ENCODE results near the gene KRT14. TPM values are rescaled to one million over a fixed set of nuclear protein-coding genes. Genes with fewer than 3 reads are reported as not detected.

KRT14 gene
- total and polyA plus RNA-seq, 2 experiments from 2014 or later = not detected

GRCh38 chr17:41614098-41614497, 27.4 kb upstream of the KRT14 start (continued):
- no peak for TF ChIP-seq EZH2phosphoT487 (IDR thresholded peaks at IDR 0.05; ENCODE audit: unreplicated experiment)
- no peak for TF ChIP-seq CTCF (conservative IDR thresholded peaks at IDR 0.05; ENCODE audit: low read depth in 2 of 2)
- no peak for TF ChIP-seq ZNF462 (CRISPR knock-in tag; IDR thresholded peaks at IDR 0.05)
- TF ChIP-seq ZNF331 (CRISPR knock-in tag; IDR thresholded peaks at IDR 0.05; ENCODE audit: low read depth) = no peak
- no peak for TF ChIP-seq STAT1 (IDR thresholded peaks at IDR 0.05; ENCODE audit: unreplicated experiment)

GRCh38 chr17:41613277-41614082, 26.8 kb upstream of the KRT14 start:
- Histone ChIP-seq H4K20me1 (replicated peaks; ENCODE audit: insufficient read depth) (no peaks in the 10 kb centered on the region), H3K4me3 (no peak overlapping the region), H3K36me3 (ENCODE audit: insufficient read depth) (no peaks in the 10 kb centered on the region), H3K4me1 (ENCODE audit: insufficient read depth) (no peaks in the 10 kb centered on the region), H2AFZ (no peak overlapping the region), H3K9me2 (ENCODE audit: insufficient read depth) (no peaks in the 10 kb centered on the region), H3K4me2 (no peak overlapping the region), H3F3A (replicated peaks; ENCODE audit: low read depth) (no peaks in the 10 kb centered on the region), H3K27me3 (ENCODE audit: insufficient read depth) (no peaks in the 10 kb centered on the region), H3K27ac (ENCODE audit: low read depth) (no peak overlapping the region), H3K79me2 (replicated peaks; ENCODE audit: insufficient read depth) (no peaks in the 10 kb centered on the region)
- ATAC-seq (no peak), DNase-seq (ENCODE audit: low spot score) (no peak)
- H3K4me1 Mint-ChIP-seq = peaks cover 20% of the 10 kb centered on the region; the same call in 2 of the 3 replicates
- no peak overlapping the region for H3K27ac Mint-ChIP-seq
- H3K4me3 Mint-ChIP-seq = no peak overlapping the region
- H3K36me3 Mint-ChIP-seq (ENCODE audit: low read depth) = no peaks in the 10 kb centered on the region
- TF ChIP-seq REST (IDR thresholded peaks at IDR 0.05; ENCODE audit: unreplicated experiment) (no peak), ZNF331 (CRISPR knock-in tag; IDR thresholded peaks at IDR 0.05; ENCODE audit: low read depth) (no peak), JUNB (IDR thresholded peaks at IDR 0.05; ENCODE audit: unreplicated experiment) (no peak), CREB1 (CRISPR knock-in tag; IDR thresholded peaks at IDR 0.05; ENCODE audit: low read depth) (no peak), POLR2AphosphoS5 (IDR thresholded peaks at IDR 0.05; ENCODE audit: low read depth) (no peak)
- H3K9me3 Mint-ChIP-seq = no peaks in the 10 kb centered on the region
- H3K27me3 Mint-ChIP-seq (ENCODE audit: insufficient read depth, low read depth, poor library complexity) = peaks cover 22% of the 10 kb centered on the region
